Kidney glomerular epithelial cell (primary cell): ENCODE results near the gene MAGEB18.

ENCODE experiments used
- DNase-seq: peaks from one replicate; lab custom pipeline; 2025; lab: John Stamatoyannopoulos, UW

MAGEB18 gene

DNA sequence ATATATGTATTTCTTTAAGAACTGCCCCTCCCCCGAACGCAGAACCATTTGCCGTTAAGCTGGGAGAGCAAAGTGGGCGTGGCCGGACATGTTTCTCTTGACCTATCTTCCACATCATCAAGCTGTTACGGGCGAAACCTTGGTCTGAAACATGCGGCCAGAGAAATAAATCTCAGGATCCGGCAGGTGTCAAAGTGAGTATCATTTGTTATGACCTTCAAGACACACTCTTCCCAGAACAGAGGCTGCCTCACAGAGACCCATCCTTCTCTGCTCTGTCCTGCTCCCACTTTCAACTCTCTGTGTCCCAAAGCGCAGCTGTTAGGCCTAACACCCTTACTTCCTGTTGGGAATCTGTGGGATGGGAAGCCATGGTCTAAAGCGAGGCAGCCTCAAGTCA, at the start of gene MAGEB18:
Gene MAGEB18, plus strand, starts transcription at position 70 of the 400 bp plus-strand sequence. CDS start 643 bp downstream, outside the sequence.
- no peak for DNase-seq

DNA sequence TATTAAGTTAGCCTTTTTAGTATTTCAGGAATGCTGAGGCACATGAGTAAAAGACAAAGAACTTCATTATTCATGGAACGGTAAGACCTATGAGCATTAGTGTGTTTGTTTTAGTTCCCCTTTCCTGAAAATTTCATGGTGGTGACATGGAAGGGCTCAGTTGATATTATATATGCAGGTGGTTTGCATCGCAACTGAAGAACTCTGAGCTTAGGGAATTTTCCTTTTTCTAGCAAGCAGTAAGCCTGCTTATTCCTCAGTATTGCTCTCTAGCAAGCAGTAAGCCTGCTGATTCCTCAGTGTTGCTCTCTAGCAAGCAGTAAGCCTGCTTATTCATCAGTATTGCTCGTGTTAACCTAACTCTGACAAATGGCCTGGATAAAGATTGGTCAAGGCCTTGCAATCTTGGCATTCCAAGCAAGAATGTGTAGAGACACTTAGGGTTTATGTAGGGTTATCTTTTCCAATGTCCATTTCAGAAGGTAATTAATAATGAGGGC, 37.7 kb upstream of the MAGEB18 start:
- DNase-seq: no peak

DNA sequence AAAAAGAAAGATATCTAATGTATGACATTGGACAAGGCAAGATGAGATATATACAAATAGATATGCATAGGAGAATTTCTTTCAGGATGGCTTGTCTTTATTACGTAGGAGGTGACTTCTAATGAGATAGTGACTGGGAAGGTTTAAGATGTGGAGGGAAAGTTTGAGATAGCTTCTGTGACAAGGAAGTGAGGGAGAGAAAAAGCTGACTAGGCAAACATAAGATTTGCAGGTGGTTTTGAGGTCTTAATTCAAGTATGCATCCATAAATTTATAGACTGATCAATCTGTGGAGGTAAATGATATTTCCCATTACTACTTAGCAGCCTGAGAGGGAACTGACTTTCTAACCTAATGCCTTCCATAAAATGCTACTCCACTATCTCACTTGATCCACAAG, 29.0 kb upstream of the MAGEB18 start:
- DNase-seq: no peak

DNA sequence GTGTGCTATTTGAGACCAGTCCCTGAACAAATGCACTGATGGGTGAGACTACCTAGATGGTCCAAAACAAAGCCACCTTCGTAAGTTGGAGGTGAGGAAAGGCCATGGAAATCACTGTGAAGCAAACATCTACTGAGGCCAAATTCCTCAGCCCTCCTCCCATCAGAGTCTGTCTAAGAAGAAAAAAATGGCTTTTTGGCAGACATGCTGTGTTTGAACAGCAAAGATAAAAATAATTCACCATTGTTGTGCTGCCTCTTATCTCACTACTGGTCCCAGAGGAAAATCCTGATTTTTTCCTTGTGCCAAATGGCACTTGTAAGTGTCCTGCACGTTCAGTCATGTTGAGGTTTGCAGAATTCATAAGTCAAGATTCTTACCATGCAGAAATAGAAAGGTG, 7.9 kb downstream of the MAGEB18 start:
- no peak for DNase-seq

DNA sequence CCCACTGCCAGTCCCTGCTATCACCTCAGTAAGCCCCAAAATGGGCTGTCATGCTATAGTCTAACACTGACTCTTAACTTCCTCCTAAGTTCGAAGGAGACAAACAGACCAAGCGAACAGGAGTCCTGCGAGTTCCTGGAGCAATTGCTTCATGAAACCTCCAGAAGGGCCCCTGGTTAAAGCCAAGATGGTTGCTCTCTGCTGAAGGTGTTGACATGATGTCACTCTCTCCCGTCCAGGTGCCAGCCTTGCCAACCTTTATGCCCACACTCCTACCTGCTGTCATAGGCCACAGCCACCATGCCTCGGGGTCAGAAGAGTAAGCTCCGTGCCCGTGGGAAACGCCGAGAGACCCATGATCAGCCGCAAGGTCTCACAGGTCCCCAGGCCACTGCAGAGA, 22.2 kb downstream of the MAGEB18 start, which contains the start of gene MAGEB6B:
Gene MAGEB6B, plus strand, starts transcription at position 301 of the 400 bp plus-strand sequence. Its CDS starts 0 bp downstream, at position 301.
- no peak for DNase-seq
